ENCODE data around the gene RHOF.

DNA sequence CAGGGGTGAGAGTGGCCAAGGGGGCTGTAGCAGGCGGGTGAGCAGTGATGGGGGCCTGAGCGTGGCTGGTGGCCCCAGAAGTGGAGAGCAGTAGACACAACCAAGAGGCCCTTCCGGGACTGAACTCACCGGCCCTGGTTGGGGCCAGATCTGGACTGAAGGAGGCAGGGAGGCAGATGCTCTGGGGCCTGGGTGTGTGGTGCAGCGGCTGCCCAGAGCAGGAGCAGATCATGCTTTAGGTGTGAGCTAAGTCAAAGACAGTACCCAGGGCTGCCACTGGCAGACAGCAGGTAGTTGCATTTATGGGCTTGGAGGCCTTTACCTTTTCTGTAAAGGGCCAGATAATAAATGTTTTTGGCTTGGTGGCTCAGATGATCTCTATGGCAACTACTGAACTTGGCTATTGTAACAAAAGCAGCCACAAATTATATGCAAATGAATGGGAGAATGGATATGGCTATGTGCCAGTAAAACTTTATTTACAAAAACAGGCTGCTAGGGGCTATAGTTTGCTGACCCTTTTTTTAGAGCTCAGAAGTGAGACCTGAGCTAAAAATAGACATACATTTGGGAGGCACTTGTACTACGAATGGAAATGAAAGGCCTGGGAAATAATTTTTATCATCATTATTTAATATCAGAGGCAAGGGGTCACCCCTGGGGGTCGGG, 35.9 kb upstream of the RHOF start:
- TF ChIP-seq EP300 (IDR thresholded peaks at IDR 0.05) (no peak), POLR2A (IDR thresholded peaks at IDR 0.05) (no peak)

All from tibial nerve (tissue), 3 donors.